H1 (cell line): ENCODE measurements around the gene ADO.

Experiments
- CEBPB ChIP-seq: IDR thresholded peaks from 2 replicates; pipeline ENCODE4 v1.6.1; 2012; ENCODE audit warnings: low read depth, low read length
- CHD2 ChIP-seq: IDR thresholded peaks from 2 replicates; pipeline ENCODE4 v1.6.1; 2012; ENCODE audit warnings: low read length, improper control_type of control experiment
- CTCF ChIP-seq, 3 experiments: IDR thresholded peaks; 1 replicate in 2 of 3; 2 replicates in 1 of 3; pipeline versions ENCODE4 v1.5.1 to v1.6.1; 2011; ENCODE audit warnings: low read length in 3 of 3, mild to moderate bottlenecking in 3 of 3, inconsistent platforms in 2 of 3, low read depth in 1 of 3, moderate library complexity in 1 of 3; ENCODE audit not compliant: insufficient read depth in 1 of 3; ENCODE audit errors: control extremely low read depth in 1 of 3
- EZH2 ChIP-seq: fragments of 200-600 bp; sonication (generic); IDR thresholded peaks from 2 replicates; pipeline ENCODE4 v1.7.1; 2012; ENCODE audit warnings: low read depth, mild to moderate bottlenecking, moderate library complexity, low read length, inconsistent platforms; ENCODE audit not compliant: severe bottlenecking
- FOSL1 ChIP-seq: IDR thresholded peaks from 2 replicates; pipeline ENCODE4 v1.6.1; 2011; ENCODE audit warnings: mild to moderate bottlenecking, low read depth, low read length, moderate library complexity; ENCODE audit not compliant: insufficient read depth
- JUND ChIP-seq: IDR thresholded peaks from 2 replicates; pipeline ENCODE4 v1.6.1; 2011; ENCODE audit warnings: mild to moderate bottlenecking, improper control_type of control experiment, low read length
- POLR2A ChIP-seq, 2 experiments: IDR thresholded peaks; 1 replicate in 1 of 2; 2 replicates in 1 of 2; pipeline ENCODE4 v1.6.1; 2011; ENCODE audit warnings: low read depth in 2 of 2, low read length in 2 of 2, mild to moderate bottlenecking in 2 of 2; ENCODE audit errors: control extremely low read depth in 1 of 2
- POLR2AphosphoS5 ChIP-seq: IDR thresholded peaks from 2 replicates; pipeline ENCODE4 v1.6.1; 2011; ENCODE audit warnings: low read depth, low read length
- RAD21 ChIP-seq, 2 experiments: IDR thresholded peaks in 1 of 2; conservative IDR thresholded peaks in 1 of 2; 2 replicates each; pipeline ENCODE4 v1.6.1; 2011; ENCODE audit warnings: low read depth in 2 of 2, low read length in 2 of 2, improper control_type of control experiment in 1 of 2, inconsistent platforms in 1 of 2, mild to moderate bottlenecking in 1 of 2, moderate library complexity in 1 of 2
- SIN3A ChIP-seq, 2 experiments: IDR thresholded peaks in 1 of 2; conservative IDR thresholded peaks in 1 of 2; 2 replicates each; pipeline ENCODE4 v1.6.1; 2011 to 2012; ENCODE audit warnings: low read length in 2 of 2, improper control_type of control experiment in 1 of 2, low read depth in 1 of 2, mild to moderate bottlenecking in 1 of 2
- YY1 ChIP-seq: IDR thresholded peaks from 2 replicates; pipeline ENCODE4 v1.6.1; 2011; ENCODE audit warnings: low read depth, mild to moderate bottlenecking, low read length

GRCh38 chr10:62801871-62802270 is 2.6 kb upstream of the ADO start:
- no peak for TF ChIP-seq YY1
- no peak for TF ChIP-seq JUND
- TF ChIP-seq CEBPB = no peak
- no peak for TF ChIP-seq CTCF (IDR thresholded peaks at IDR 0.05; ENCODE audit: control extremely low read depth in 1 of 3, insufficient read depth in 1 of 3, low read depth in 1 of 3, low read length in 3 of 3)
- no peak for TF ChIP-seq POLR2AphosphoS5
- TF ChIP-seq POLR2A (IDR thresholded peaks at IDR 0.05; ENCODE audit: control extremely low read depth in 1 of 2, low read depth in 2 of 2, low read length in 2 of 2) = no peak
- no peak for TF ChIP-seq CHD2
- no peak for TF ChIP-seq FOSL1
- TF ChIP-seq SIN3A (conservative IDR thresholded peaks at IDR 0.05 in 1 of 2, IDR thresholded peaks at IDR 0.05 in 1 of 2; ENCODE audit: low read depth in 1 of 2, low read length in 2 of 2) = no peak
- no peak for TF ChIP-seq EZH2
- TF ChIP-seq RAD21 (IDR thresholded peaks at IDR 0.05 in 1 of 2, conservative IDR thresholded peaks at IDR 0.05 in 1 of 2; ENCODE audit: low read depth in 2 of 2, low read length in 2 of 2) = no peak
